HG02571 (cell line): ENCODE data around the gene USHBP1.

Experiments used
- ATAC-seq: cut with Tn5 transposase; IDR thresholded peaks from one replicate; pipeline ENCODE4 v1.9.1; 2021; ENCODE audit warnings: mild to moderate bottlenecking, moderate library complexity; ENCODE audit not compliant: unreplicated experiment

The USHBP1 gene

DNA sequence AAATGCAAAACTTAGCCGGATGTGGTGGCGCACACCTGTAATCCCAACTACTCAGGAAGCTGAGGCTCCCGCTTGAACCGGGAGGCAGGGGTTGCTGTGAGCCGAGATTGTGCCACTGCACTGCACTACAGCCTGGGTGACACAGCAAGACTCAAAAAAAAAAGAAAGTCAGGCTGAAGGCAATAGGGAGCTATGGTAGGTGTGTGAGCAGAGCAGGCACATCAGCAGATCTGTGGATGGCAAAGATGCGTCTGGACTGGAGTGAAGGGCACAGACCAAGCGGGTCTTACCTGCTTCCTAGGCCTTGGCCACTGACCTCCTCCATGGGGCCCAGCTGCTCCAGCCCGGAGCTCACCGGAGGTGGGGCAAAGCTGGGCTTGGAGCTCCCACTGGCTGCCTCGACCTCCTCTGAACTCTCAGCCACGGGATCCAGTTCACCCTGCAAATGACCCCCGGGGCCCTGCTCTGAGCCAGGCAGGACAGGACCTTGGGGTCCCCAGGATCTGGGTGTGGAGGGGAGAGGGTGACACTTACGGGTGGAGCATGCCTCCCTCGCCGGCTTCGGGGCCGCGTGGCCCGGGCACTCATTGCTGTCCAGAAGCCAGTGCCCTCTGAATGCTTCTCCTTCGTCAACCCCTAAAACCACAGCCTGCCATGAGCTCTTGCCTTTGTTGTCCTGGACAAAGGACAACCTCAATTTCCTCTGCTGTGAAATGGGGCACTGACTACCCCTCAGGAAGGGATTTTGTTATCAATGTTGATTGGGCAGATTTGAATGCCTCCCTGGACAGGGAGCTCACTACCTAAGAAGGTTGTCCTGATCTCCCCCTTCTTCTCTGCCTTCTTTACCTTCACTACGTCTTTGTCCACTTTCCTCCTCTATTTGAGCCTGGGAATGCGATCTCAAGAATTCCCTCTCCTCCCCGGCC is 569 bp downstream of the USHBP1 start:
- ATAC-seq: no peak

DNA sequence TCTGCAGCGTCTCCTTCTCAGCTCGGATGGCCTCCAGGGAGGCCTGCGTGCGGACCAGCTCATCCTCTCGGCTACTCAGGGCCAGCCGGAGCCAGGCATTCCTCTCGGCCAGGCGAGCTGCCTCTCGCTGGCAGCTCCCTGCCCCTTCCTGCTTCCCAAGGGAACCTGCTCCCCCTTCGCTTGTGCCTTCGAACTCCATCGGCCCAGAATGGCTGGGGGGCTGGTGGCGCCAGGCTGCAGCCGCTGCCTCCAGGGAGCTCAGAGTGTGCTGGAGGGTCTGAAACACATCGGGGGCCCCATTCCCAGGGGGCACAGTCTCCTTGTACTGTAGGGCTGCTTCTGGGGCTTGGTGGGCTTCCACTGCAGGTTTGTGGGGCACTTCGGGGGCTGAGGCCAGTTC is 2.0 kb downstream of the USHBP1 start:
- ATAC-seq: no peak

DNA sequence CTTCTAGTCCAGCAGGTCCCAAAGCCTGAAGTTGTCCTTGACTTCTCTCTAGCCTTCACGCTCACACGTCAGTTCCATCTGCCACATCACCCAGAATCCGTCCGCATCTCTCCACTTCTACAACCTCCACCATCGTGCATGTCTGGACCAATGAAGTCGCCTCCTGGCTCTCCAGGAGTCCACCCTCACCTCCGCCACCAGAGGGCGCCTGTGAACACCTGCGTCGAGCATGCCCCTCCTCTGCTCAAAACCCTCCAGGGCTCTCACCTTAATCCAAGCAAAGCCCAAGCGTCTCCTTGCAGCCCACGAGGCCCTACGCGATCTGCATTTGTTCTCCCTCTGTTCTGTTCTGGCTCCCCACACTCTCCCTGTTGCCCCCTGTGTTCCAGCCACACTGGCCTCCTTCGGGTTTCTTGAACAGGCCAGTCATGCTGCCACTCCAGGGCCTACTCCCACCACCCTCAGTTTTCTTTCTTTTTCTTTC is 3.7 kb downstream of the USHBP1 start:
- ATAC-seq: peak; percentile 67

DNA sequence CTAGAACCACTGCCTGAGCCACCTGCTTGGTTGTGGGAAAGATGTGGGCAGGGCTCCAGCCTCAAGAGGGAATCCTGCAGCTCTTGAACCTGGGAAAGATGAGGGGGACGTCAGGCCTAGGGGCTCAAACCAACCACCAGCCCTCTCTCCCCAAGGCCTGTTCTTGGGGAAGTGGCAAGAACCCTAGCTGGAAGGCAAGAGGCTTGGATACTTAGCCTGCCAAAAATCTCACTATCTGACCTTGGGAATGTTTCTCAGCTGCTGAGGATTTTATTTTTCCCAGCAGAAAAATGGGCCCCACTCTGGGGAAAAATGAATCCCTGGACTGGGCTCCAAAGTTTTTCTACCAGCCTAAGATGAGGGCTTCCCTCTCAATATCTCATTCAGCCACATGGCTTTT is 4.6 kb downstream of the USHBP1 start:
- no peak for ATAC-seq

DNA sequence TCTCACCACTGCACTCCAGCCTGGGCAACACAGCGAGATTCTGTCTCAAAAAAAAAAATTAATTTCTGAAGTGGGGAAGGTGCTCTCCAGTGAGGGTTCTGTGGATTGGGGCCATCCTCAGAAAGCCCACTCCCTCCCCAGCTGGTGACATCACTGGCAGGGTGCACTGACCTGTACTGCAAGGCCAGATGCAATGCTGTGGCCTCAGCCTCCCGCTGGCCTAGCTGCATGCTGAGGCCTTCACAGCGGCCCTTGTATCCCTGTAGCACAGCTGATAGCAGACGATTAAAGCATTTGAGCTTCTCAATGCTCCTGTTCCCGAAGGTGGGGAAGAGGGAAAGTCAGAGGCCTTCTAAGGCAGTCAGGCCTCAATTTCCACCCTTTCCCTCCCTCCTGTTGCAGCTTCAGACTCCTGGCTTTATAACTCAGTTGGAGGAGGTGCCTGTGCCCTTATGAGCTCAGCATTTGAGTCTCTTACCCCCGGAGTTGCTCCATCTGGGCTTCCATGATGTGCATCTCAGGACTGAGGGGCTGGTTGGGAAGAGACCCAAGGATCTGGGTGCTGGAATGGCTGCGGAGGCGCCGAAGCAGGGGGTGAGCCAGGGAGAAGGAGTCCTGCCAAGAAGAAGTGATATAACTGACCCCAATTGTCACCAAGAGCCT is 5.3 kb downstream of the USHBP1 start:
- no peak for ATAC-seq

DNA sequence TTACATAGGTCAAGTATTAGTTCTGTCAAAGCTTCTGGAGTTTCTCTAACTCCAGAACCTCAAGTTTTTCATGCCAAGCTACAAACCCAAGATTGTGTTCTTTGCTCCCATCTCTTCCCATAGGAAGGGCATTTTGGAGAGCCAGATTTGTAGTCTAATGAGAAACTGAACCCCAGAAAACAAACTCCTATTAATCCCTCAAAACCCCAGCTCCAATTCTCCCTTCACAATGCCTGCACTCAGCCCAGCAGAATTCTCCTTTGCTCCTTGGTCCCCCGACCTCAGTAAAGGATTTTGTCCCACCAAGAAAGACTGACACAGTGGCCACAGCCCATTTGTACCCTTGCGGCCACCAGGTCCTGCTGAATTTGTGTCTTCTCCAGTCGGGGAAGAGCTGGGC is 8.4 kb downstream of the USHBP1 start:
- ATAC-seq: no peak

DNA sequence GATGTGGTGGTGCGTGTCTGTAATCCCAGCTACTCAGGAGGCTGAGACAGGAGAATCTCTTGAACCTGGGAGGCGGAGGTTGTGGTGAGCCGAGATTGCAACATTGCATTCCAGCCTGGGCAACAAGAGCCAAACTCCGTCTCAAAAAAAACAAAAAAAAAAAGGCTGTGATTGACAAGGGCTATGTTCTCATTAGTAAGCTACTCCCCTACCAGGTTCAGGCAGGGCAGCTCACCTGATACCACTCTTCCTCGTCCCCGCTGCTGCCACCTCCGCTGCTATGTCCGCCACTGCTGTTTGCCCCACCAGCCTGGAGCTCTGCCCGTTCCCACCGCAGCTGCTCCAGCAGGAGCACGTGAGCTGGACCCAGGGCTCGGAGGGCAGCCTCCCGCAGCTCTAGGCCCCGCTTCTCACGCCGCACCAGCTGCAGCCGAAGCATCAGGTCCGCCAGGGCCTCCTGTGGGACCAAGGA is 9.4 kb downstream of the USHBP1 start:
- ATAC-seq: no peak

DNA sequence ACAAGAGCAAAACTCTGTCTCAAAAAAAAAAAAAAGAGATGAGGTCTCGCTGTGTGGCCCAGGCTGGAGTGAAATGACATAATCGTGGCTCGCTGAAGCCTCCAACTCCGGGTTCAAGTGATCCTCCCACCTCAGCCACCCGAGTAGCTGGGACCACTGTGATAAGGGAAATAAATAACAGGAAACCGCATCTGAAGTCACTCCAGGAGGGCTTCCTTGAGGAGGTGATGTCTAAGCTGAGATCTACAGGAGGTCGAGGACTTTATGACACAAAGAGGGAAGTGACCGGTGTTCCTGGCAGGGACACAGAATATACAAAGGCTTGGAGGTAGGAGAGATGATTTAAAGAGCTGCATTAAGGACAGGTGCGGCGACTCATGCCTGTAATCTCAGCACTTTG is 9.9 kb downstream of the USHBP1 start:
- no peak for ATAC-seq

DNA sequence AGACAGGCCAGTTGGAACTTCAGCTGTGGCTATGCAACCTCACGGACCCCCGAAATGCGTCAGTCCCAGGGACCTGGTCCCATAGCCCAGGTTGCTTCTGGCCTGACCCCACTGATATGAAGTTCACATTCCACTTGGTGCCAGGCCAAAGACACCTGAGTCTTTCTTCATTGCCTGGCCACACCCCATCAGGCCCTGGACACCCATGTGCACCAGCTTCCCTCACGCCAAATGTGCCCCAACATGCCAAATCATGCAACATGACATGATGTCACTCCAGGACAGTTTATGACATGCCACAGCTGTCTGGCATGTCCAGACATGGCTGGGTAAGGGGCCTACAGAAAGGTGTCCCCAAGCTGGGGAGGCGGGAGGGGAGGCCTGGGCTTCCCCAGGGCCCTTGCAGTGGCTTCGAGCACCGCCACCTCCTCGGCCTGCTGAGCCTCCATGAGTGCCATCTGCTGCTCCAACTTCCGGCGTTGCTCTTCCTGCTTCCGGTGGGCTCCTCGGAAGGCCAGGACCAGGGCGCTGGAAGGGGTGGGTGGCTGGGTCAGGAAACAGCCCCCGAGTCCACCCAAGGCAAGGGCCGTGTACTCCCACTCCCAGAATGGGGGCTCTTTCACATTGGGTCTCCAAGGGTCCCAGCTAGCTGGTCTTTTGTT is 14.5 kb downstream of the USHBP1 start:
- ATAC-seq: no peak

DNA sequence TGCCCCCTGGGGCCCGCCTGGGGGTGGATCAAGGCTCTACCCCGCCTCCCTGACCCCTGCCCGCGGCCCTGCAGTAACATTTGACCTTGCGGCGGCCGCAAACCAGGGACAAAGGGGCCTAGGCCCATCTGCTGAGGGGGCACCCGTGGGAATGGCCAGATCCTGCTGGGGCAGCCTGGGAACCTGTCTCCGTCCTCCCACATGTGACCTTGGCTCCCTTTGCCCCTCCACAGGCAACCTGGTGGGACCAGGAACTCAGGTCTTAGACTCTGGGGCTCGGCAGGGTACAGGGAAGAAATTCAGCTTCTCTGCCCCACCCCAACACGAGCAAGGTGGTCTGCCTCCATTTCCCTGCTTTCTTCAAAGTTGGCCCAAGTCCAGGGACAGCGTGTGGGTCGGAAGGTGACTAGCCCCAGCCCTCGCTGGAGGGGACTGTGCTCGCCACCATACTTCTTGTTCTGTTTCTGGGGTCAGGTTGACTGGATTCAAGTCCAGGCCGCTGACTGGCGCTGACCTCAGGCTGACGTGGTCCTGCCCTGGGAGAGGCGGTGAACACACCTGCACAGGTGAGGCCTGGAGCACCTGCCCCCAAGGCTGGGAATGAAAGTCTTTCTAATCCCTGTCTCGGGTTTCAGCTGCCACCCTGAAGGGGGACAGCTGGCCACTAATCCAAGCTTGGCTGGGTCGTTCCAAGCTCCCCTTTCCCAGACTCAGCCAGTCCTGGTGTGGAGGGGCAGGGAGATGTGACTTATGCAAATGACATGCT is 16.4 kb downstream of the USHBP1 start:
- no peak for ATAC-seq

DNA sequence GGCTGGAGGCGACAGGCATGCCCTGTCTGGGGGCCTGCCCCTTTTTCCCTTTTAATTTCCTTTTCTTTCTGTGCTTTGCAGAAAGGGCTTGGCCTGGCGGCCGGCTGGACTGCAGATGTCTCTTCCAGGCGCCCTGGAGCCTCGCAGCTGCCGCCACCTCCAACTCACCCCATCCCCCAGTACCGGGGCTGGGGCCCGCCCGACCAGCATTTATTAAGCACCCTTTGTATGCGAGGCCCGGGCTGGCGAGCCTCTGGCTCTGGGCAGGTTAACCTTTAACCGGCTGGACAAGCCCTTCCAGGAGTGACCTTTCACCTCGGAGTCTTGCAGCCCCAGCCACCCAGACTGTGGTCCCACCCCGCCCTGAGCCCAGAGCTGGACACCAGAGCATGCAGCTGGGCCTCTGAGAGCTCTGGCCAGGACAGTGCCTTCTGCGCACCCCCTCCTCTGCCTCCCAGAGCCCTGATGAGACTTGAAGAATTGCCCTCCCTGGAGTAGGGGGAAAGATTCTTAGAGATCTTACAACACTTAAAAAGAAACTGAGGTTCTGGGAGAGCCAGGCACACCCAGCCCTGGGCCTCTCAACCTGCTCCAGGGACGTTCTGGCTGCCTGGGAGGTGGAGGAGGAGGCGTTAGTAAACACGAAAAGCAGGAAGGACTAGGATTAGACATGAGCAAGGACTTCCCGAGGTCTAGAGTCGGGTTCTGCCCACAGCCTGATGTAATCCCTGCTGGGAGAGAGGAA is 17.7 kb downstream of the USHBP1 start:
- no peak for ATAC-seq

DNA sequence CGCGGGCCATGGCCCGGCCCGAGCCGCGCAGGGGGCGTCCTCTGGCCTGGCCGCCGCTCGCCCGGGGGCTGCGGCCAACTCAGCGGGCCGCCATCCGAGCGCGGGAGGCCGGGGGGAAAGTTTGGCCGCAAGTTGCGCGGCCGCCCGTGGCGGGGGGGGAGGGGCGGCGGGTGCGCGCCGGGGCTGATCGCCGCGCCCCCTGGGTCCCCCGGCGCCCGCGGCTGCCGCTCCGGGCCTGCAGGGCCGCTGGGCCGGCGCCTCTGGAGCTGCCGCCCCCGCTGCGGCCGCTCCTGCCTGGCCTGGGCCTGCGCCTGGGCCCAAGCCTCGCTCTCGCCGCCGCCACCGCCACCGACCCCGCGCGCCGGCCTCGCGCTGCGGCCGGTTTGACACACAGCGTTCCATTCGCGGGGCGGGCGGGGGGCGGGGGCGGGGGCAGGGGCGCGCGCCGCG is 19.0 kb downstream of the USHBP1 start, which contains the start of gene NR2F6:
TSS of gene NR2F6 (minus strand) at position 385 of the 450 bp plus-strand sequence. CDS start 699 bp downstream, outside the sequence.
- peak; percentile 14 for ATAC-seq

DNA sequence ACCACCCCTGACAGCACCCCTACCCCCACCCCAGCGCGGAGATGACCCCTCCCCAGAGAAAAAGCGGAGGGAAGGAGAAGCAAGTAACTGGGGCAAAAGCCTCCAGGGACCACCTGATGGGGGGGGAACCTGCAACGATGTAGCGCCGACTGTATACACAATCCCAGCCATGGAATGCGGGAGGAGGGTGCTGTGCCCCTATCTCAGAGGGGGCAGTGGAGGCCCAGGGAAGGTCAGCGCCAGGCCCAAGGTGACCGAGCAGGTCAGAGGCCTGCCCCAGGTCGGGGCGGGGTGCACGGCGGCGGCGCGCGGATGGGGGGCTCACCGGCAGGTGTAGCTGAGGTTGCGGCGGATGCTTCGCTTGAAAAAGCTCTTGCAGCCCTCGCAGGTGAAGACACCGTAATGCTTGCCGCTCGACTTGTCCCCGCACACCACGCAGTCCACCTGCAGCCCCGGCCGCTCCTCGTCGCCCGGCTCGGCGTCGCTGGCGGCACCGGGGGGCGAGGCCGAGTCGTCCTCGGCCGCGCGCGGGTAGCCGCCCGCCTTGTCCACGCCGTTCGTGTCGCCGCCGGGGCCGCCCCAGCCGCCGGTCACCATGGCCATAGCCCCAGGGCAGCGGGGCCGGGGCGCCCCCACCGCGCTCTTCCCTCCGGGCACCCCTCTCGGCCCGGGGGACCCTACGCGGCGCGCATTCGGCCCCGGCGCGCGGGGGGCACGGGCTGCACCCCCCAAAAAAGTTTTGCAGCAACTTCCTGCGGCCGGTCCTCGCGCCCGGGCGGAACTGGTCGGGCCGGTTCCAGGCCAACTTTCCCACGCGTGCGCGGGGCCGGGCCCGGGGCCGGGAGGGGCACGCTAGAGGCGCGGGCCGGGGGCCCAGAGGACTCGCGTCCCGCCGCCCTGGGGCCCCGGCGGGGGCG is 19.7 kb downstream of the USHBP1 start:
- ATAC-seq: no peak

DNA sequence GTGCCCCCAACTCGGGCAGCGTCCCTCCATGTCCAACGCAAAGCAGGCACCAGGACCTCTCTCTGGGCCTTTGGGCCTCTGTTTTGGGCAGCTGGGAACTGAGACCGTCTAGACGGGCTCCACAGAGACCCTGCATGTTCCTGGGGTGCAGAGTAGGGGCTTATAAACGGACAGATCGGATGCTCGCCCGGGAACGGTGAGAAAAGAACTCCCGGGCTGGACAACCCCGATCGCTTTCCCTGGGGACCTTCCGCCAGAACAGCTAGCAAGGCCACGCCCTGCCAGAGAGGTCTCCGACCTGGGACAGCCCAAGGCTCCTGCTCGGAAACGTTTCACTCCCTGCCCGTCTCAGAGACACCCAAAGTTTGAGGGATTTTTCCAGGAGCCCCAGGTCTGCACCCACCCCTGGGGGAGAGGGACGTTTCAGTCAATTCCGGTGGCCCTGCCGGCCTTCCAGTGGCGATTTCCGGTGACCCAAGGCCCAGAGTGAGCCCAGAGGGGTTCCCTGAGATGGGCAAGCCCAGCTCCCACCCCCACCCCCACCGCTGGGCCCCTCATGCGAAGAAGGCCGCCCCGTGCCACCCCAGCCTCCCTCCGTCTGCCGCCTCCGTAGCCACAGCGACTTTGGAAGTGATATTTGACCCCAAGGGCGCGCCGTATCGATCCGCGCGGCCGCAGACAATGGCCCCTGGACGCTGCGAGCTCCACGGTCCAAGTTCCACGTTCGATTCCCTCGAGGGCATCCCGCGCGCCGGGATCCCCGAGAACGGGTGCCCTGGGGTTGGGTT is 20.5 kb downstream of the USHBP1 start:
- no peak for ATAC-seq

DNA sequence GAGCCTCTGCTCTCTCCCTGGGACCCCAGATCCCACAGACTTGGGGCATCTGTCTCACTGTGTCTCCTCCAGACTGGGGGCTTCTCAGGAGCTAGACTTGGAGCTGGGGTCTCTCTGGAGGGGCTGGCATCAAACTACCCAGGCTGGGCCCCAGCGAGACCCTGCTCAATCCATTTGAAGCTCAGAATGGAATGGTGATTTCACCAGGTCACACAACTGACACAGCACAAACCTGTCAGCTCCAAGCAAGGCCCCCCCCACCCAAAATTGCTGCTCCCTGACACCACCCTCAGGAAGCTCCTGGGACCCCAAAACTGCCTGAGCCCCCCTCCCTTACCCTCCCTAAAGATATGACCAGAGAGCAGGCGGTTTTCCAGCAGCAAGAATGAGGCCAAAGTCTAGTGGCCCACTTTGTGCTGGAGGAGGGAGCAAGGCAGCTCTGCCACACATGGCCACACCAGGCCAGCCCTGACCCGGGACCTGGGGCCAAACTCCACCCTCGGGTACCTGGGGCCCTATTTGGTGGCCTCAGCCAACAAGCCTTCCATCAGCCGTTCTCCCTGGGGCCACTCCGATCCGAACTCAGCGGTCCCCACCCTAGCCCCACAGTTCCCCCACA is 21.2 kb downstream of the USHBP1 start:
- ATAC-seq: no peak

DNA sequence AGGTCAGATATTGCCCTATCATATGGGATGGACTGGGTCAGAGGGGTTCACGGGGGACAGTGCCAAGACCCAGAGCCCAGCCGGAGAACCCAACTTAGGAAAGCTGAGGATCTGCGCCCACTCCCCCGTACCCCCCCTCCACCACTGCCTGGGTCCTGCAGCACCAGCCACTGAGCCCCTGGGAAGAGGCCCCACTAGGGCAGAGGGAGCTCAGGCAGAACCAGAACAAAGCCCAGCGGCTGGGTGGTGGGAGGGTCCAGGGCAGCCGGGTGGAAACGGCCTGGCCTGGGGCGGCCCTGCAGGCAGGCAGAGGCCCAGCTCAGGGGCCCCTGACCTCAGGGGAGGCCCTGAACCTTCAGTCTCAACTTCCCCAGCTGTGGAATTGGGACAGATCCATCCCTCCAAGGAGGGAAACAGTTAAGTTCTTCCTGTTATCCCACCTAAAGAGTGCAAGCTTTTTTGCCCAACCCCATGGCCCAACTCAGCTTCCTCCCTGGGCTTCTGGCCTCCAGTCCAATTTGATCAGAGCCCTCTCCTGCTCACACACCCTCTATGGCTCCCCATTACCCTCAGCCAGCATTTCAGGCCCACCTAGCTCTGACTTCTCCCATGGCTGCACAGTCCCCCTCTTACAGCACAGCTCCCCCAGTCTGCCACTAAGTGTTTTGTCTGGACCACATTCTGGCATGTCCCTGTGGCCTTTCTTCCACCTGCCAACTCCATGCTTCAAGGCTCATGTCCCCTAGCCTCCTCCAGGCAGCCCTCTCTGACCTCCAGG is 21.9 kb downstream of the USHBP1 start:
- ATAC-seq: no peak
